HG02885 (cell line): ENCODE results near the gene LILRB5.
"Not testable (repeated sequence)": the region's sequence is repeated elsewhere in the genome, so short reads cannot be mapped to it uniquely, and the experiment has no call there.

ENCODE experiments used
- ATAC-seq: cut with Tn5 transposase; IDR thresholded peaks from one replicate; pipeline ENCODE4 v1.9.1; 2021; ENCODE audit warnings: mild to moderate bottlenecking; ENCODE audit not compliant: unreplicated experiment, poor library complexity

The LILRB5 gene

DNA sequence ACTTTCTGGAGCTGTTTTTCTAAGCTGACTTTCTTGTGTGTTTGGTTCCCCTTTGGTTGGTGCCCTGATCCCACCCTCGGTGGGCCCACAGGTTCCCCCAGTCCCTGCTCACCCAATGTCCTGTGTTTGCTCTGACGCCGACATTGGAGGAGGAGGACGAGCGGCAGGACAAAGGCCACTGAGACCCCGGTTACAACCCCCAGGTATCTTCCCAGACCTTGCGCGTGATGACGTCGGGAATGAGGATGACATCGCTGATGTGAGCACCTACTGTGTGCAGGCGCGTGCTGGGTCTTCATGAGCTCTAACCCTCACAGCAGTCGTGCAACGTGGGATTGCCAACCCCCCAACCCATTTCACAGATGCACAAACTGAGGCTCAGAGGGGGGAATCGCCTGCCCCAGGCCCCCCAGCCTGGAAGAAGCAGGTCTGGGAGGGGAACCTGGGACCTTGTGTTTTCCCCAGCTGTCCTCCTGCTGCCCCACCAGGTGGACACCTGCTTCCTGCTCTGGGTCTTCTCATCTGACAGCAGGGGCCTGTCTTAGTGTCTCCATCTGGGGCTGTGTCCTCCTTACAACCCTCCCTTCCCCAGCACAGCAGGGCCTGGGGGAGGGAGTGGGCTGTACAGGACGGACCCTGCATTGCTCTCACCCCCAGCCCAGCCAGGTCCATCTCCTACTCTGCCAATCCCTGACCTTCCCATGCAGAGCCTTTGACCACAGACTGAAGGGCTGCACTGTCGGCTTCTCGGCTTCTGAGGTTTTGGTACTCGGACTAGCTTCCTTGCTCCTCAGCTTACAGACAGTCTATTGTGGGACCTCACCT is 9.8 kb downstream of the LILRB5 start:
- no peak for ATAC-seq

DNA sequence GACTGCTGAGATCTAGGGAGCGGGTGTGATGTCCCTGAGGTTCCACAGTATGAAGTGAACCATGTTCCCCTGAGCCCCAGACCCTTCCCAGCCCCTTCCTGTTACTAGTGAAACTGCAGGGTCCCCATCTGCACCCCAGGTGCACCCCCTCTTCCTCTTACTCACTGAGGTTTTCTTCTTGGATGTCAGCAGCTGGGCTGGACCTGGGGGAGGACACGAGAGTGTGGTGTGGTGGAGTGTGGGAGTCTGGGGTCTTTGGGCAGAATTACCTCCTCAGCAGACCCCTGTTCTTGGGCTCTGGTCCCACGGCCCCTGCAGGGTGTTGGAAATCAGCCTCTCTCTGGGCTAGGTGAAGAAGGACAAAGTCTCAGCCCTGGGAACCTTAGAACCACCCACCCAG is 11.1 kb downstream of the LILRB5 start:
- no peak for ATAC-seq

DNA sequence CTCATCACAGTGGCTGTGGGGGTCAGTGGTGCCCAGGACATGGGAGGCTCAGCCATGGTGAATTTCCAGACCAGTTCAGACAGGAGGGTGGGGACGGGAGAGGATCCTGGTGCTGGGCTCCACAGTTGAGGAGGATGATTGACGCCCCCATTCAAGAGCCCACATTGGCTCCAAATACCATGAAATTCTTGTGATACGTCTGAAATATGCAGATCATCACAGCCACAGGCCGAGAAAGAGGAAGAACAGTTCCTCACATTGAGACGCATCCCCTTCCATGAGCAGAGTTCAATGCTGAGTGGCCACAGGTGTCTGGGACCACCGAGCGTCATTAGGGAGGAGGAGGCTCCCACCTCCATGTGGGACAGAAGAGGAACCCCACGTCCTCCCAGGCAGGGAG is 13.3 kb downstream of the LILRB5 start:
- ATAC-seq = not testable (repeated sequence)

- ATAC-seq = not testable (repeated sequence)
Measured at GRCh38 chr19:54242646-54243045, 14.4 kb downstream of the LILRB5 start, which contains the start of gene LILRA6. Gene LILRA6 (minus strand): TSS chr19:54242790.

DNA sequence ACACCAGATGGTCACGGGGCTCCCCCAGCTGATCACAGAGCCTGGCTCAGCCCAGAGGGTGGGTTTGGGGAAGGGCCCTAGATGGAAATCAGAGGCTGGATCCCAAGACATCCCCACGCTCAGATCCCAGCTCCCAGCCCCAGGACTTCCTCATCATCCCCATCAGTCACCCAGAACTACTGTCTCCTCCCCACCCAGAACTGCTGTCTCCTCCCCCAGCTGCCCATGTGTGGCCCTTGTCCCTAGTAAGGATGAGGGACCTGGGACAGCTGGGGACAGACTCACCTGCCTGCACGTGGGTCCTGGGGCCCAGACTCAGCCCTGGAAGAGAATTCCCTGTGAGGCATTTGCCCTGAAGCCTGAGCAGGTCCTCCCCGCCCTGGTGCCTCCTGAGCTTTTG is 14.8 kb downstream of the LILRB5 start:
- not testable (repeated sequence) for ATAC-seq

- not testable (repeated sequence) for ATAC-seq
Measured at GRCh38 chr19:54240372-54241336, 16.4 kb downstream of the LILRB5 start.

DNA sequence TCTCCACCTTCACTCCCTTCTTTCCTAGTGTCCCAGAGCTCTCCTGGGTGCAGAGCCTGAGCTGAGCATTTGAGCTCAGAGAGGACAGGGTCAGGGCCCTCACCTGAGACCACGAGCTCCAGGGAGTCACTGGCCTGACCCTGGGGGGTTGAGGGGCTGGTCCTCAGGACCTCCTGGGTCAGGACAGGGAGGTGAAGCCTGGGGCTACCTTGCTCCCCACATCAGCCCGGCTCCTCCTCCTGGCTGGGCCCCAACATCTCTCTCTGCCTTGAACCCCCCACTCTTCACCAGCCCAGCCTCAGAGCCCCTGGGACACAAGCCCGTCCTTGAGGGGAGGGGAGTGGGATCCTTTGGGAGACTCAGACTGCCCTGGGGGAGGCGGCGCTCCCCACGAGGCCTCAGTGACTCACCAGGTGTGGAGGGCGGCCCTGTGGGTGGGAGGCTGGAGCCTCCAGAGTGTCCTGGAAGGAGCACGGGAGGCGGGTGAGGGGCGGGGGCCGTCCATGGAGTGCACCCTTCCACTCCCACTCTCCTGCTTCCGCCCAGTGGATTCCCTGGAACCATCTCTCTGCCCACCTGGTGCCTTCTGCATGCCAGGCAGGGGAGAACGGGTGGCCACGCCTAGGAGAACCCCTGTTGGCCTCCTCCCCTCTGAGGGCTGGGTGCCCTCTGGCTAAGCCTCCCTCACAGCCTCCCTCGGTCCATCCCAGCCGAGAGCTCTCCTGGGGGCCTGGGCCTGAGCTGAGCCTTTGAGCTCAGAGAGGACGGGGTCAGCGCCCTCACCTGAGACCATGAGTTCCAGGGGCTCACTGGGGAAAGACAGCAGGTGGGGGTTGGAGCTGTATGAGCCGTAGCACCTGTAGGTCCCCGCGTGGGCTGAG is 17.3 kb downstream of the LILRB5 start:
- ATAC-seq = not testable (repeated sequence)

DNA sequence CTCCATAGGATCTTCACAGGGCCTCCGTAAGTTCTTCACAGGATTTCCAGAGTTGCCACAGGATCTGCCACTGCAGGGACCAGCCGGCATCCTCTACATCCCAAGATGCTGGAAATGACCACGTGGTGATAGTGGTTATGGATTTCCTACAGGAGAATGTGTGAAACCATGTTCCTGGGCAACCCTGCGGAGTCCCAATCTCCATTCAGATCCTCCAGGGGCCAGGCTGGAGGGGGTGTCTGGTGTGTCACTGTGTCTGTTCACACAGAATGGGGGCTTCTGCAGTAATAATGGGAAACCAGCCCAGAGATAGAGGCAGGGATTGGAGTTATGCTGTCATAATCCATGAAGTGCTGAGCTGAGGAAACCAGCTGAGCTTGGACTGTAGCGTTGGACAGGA is 23.1 kb downstream of the LILRB5 start:
- ATAC-seq = no peak

GRCh38 chr19:54231077-54231931 is 25.8 kb downstream of the LILRB5 start:
- peak; percentile 74 for ATAC-seq

DNA sequence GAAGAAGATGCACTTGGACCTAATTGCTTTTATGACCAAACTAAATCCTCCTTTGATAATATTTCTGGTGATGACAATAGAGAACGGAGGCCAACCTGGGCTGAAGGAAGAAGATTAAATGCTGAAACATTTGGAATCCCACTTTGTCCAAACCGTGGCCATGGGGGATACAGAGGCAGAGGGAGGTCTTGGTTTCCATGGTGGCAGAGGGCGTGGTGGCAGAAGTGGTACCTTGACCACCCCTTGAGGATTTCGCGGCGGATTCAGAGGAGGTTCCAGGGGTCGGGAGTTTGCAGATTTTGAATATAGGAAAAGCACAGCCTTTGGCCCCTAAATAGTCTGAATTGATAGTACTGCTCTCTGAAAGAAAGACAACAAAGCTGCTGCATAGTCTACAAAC is 27.0 kb downstream of the LILRB5 start:
- no peak for ATAC-seq

GRCh38 chr19:54229146-54229545 is 27.9 kb downstream of the LILRB5 start:
- no peak for ATAC-seq

DNA sequence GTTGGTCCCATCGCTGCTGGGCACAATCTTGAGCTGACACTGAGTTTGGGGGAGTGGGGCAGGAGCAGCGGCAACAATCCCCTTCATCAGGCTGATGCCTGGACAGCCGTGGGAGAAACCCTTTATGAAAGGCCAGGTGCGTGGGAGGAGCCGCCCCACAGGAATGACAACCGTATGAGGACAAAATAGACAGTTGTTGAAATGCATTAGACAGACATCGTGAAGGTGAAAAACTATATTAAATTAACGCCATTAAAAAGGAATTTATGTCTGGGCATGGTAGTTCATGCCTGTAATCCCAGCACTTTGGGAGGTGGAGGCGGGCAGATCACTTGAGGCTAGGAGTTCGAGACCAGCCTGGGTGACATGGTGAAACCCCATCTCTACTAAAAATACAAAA is 32.5 kb downstream of the LILRB5 start:
- ATAC-seq = not testable (repeated sequence)

DNA sequence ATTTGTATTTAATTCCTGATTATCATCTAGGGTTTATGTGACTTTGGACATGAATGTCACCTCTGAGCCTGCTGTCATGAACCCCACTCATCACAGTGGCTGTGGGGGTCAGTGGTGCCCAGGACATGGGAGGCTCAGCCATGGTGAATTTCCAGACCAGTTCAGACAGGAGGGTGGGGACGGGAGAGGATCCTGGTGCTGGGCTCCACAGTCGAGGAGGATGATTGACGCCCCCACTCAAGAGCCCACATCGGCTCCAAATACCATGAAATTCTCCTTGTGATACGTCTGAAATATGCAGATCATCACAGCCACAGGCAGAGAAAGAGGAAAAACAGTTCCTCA is 33.2 kb downstream of the LILRB5 start:
- not testable (repeated sequence) for ATAC-seq

DNA sequence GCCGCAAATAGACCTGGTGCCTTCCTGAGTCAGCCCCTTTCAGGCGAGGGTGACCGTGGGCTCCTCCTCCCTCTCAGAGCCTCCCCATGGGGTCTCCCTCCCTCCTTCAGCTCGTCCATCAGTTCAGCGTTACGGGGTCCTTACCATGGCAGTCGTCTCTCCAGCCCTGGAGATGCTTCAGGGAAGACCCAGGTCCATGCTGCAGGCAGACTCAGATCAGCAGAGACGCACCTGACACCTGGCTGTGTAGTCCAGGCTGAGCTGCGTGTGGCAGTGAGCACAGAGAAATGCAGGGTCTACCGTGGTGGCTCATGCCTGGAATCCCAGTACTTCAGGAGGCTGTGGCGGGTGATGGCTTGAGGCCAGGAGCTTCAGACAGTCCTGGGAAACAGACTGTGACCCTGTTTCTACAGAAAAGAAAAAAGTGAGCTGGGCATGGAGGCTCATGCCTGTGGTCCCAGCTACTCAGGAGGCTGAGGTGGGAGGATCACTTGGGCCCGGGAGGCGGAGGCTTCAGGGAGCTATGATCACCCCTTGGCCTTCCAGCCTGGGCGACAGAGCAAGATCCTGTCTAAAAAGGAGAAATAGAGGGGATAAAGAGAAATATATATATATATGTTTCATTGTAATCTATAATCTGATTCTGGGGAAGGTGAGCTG is 33.7 kb downstream of the LILRB5 start:
- not testable (repeated sequence) for ATAC-seq

GRCh38 chr19:54222474-54223276 is 34.4 kb downstream of the LILRB5 start, which contains the start of gene LILRB3:
Gene LILRB3 (minus strand): TSS chr19:54223007. CDS start chr19:54222976, 31 bp downstream.
- not testable (repeated sequence) for ATAC-seq

DNA sequence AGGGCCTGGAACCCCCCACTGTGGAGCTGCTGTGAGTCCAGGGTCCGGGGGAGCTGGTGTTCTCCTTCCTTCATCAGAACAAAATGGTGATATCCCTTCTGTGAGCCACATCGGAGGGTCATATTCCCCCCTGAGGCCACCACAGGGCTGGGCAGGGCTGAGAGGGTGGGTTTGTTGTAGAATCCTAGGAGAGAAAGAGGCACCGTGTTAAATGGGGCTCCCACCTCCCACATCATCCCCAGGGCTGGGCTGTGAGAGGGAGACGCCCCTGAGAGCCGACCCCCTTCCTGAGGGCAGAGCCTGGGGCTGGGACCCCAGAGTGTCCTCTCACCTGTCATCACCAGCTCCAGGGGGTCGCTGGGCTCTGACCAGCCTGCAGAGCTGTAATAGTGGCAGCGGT is 35.1 kb downstream of the LILRB5 start:
- ATAC-seq = not testable (repeated sequence)

DNA sequence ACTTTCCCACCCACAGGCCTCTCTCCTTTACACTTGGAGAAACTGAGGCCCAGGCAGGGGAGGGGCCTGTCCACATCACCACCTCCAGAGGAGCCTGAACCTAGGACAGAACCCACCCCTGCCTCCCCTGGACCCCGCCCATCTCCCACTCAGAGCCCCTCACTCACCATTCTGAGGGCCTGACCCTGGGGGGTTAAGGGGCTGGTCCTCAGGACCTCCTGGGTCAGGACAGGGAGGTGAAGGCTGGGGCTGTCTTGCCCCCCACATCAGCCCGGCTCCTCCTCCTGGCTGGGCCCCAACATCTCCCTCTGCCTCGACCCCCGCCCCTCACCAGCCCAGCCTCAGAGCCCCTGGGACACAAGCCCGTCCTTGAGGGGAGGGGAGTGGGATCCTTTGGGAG is 37.4 kb downstream of the LILRB5 start:
- ATAC-seq = not testable (repeated sequence)
